ENCODE data around the gene GABRP.

Gene GABRP, protein sequence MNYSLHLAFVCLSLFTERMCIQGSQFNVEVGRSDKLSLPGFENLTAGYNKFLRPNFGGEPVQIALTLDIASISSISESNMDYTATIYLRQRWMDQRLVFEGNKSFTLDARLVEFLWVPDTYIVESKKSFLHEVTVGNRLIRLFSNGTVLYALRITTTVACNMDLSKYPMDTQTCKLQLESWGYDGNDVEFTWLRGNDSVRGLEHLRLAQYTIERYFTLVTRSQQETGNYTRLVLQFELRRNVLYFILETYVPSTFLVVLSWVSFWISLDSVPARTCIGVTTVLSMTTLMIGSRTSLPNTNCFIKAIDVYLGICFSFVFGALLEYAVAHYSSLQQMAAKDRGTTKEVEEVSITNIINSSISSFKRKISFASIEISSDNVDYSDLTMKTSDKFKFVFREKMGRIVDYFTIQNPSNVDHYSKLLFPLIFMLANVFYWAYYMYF

DNA sequence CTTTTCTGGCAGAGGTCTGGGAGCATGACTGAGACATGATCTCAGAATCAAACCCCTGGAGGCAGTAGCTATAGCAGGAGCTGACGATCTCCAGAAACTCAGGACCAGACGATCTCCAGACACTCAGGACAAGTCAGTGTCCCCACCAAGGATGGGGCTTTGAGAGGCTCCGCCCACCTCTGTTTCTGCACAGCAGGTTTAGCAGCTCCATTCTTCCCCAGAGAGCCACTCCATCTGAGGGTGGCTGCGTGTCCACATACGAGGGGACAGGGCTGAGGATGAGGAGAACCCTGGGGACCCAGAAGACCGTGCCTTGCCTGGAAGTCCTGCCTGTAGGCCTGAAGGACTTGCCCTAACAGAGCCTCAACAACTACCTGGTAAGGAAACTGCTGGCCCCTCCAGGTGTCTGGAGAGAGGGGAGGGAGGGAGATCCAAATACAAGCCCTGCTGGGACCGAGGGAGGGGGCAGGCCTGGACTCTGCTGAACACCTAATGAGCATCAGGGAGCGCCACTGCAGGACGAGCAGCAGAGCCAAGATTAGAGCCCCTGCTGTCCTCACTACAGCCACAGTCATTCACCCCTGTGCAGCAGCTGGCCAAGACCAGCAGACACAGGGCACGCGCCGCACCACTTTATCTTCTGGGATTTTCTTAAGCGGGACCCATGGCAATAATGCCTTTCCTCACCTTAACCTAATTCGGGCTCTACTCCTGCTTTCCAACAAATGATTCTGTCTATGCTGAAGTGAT is at the start of gene GABRP:
TSS of gene GABRP (plus strand) at position 228 of the 750 bp plus-strand sequence. CDS start 4,891 bp downstream, outside the sequence.
- no peak for DNase-seq (ENCODE audit: low read depth)
- no peak within 1 kb of the TSS for H3K4me3 ChIP-seq (ENCODE audit: low read depth, low read length)

DNA sequence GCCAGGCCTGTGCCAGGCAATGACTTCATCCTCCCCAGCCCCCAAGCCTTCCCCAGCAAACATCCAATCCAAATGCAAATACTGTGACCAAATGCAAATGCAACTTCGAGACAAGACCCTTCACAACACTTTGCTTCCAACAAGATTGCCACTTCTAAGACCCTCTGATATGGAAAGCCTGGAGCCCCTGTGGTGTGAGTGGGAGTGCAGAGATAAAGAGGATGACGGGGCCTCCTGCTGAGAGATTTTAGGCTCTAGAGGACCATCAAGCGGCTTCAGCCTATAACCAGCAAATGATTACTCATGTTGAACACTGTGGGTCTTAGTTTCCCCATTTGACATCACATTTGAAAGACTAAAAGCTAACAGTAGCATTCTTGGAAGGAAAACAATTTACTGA is 46.6 kb upstream of the GABRP start:
- DNase-seq (ENCODE audit: low read depth), result no peak
- H3K4me3 ChIP-seq (ENCODE audit: low read depth, low read length), result no peak overlapping the region

DNA sequence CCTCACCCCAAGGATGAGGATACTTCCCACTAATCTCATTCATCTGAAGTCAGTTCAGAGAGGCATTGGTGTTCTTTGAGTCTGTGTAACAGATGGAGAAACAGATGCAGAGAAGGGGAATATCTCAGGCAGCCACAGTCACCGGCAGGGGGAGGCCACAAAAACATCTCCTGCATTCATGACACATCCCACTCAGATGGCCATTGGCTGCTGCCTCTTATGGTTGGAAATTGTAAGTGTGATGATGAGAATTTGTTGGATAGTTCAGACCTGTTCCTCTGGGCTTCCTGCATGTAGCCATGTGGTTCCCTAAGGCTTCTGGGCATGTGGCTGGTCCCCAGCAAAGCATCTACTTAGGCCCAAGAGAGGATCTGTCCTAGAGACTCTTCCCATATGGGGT is 45.9 kb upstream of the GABRP start:
- DNase-seq (ENCODE audit: low read depth), result no peak
- no peak overlapping the region for H3K4me3 ChIP-seq (ENCODE audit: low read depth, low read length)

DNA sequence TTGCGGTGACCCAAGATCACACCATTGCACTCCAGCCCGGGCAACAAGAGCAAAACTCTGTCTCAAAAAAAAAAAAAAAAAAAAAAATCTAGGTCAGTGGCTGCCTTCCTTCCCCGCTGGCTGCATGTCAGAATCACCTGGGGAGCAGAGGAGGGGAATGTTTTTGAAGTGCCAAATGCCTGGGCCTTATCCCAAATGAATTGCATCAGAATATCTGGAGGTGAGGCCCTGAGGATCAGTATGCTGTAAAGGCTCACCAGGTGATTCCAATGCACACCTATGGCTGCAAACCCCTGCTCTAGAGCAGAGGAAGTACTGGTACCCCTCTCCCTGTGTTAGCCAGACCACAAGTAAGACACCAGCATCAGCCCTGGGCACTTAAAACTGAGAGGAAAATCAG is 44.7 kb upstream of the GABRP start:
- no peak for DNase-seq (ENCODE audit: low read depth)
- H3K4me3 ChIP-seq (ENCODE audit: low read depth, low read length), result no peak overlapping the region

DNA sequence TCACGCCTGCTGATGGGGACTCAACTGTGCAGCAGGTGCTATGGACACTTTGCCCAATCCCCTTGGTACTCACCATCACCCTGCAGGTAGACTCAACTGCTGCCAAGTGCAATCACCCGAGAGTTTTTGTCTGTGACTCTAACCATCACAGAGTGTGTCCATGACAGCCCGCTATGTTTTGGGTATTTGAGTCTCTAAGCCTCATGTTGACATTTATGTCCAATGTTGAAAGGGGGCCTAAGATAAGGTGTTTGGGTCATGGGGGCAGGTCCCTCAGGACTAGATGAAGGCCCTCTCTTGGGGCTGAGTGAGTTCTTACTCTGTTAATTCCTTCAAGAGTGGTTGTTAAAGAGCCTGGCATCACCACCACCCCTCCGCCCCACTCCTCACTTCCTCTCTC is 44.1 kb upstream of the GABRP start:
- no peak overlapping the region for H3K4me3 ChIP-seq (ENCODE audit: low read depth, low read length)
- DNase-seq (ENCODE audit: low read depth), result no peak

DNA sequence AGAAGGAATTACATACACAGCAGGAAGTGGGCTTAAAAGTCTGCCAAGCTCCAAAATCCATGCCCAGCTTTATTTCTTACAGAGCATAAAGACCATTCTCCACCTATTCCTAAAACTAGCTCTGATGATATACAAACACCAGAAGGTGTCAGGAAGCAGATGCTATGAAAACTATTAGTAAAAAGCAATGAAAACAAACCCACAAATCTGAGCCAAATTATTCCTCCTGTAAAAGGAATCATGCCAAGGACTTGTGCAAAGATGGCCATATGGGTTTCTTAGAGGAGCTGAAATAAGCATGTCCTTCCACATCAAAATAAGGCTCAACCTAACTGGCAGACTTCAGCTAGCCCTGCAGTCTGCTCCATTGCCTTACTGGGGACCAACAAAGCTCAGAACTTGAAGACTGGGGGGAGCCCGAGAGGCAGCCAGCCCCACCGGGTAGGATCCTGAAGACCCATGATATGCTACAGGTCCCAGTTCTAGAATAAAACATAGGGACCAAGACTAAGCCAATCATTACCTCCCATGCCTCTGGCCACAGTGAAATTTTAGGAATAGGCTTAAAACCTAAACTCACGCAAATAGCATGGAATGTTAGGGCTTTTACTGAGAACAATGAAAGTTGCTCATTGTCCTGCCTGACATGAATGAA is 42.8 kb upstream of the GABRP start:
- no peak for DNase-seq (ENCODE audit: low read depth)
- no peak overlapping the region for H3K4me3 ChIP-seq (ENCODE audit: low read depth, low read length)

DNA sequence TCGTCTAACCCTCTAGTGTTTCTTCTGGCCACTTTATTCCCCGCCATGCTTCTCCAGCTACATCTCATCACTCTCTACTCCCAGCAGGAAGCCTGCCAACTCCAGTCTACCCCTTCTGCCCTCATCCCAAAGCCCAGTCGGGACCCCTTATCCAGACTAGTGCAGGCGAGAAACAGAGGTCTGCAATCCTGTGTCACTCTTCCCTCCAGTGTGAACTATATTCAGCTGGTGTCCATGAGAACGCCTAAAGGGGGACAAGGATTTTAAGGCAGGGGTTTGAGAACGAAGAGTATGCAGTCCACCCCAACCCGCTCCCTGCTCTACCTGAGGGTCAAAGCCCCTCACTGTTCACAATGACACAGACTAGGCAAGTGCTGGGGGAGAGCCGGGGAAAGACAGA is 41.7 kb upstream of the GABRP start:
- no peak overlapping the region for H3K4me3 ChIP-seq (ENCODE audit: low read depth, low read length)

DNA sequence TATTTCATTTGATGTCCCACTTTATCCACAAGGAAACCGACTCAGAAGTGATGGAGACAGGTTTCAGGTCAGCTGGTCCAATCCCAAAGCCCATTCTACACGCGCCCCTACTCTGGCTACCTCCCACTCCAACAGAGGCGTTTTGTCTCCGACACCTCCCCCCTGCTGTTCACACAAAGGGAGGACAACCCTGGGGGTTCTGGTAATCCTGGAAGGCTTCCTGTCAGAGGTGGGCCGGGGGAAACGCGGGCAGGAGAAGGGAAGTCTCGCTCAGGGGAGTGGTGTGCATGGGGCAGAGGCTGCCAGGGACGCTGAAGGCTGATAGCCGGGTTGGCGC is 39.7 kb upstream of the GABRP start:
- DNase-seq (ENCODE audit: low read depth), result no peak
- H3K4me3 ChIP-seq (ENCODE audit: low read depth, low read length), result no peak overlapping the region

More for the DNA sequence above, 41.7 kb upstream of the GABRP start:
- no peak for DNase-seq (ENCODE audit: low read depth)

DNA sequence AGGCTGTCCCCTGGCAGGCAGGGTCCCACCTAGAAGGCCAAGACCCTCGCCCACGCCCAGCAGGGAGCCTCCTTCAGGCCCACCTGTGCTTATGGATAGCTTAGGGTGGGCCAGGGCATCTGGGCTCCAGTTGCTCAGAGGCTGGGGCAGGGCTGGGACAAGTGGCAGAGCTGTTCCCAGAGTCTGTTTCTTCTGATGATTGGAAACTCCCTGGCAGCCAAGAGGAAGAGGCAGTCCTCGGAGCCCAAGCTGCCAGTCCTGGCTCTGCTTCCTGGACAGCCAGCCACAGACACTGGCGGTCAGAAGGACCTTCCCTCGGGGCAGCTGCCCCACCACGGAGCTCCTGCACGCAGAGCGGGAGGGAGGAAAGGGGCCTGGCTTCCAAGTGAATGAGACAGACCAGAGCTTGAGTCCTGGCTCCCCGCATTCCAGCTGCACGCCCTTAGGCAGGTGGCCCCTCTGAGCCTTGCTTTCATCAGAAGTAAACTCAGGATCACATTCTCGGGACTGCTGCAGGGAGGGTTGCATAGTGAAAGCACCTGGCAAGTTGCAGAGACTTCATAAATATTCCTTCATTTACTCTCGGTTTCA is 37.9 kb upstream of the GABRP start:
- DNase-seq (ENCODE audit: low read depth), result no peak
- H3K4me3 ChIP-seq (ENCODE audit: low read depth, low read length), result no peak overlapping the region

DNA sequence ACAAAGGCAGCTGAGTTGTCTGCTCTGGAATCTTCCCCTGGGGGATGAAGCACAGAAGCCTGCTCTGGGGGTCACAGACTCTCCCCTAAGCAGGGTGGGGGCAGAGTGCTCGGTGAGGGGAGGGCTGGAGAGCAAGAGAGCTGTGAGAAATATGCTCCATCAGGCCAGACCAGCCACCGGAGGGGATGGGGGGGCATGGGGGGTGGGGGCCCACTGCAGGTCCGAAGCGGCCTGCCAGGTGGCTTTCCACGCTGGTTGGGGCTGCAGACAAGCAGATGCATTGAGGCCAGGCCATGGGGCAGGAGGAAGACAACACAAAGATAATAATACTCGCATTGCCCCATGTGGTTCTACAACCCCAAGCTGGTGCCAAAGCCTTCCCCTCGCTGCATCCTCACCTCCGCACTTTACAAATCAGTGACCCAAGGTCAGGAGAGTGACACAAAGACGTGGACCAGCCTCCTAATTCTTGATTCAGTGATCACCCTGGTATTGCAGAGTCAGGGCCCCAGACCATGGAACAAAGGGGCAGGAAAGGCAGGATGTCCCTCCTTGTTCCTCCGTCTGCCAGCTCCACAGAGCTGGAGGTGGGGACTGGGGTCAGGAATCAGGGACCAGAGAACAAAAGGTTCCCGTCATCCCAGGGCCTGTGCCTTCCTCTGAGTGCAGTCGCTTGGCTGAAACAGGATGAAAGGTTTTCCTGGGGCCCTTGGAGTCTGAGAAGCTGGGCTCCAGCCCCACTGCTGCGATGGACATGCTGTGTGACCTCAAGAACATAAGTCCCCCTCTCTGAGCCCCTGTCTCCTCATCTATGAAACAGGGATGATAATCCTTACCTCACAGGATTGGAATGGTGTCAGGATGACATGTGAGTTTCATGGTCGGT is 37.2 kb upstream of the GABRP start:
- no peak for DNase-seq (ENCODE audit: low read depth)
- no peak overlapping the region for H3K4me3 ChIP-seq (ENCODE audit: low read depth, low read length)

DNA sequence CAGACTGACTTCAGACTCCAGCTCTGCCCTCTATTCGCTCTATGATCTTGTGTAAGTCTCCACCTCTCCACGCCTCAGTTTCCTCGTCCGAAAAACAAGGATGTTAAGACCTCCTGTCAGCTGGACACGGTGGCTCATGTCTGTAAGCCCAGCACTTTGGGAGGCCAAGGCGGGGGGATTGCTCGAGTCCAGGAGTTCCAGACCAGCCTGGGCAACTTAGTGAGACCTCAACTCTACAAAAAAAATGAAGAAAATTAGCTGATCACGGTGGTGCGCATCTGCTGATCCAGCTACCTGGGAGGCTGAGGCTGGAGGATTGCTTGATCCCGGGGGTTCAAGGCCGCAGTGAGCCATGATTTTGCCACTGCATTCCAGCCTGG is 36.6 kb upstream of the GABRP start:
- no peak overlapping the region for H3K4me3 ChIP-seq (ENCODE audit: low read depth, low read length)
- DNase-seq (ENCODE audit: low read depth), result no peak

DNA sequence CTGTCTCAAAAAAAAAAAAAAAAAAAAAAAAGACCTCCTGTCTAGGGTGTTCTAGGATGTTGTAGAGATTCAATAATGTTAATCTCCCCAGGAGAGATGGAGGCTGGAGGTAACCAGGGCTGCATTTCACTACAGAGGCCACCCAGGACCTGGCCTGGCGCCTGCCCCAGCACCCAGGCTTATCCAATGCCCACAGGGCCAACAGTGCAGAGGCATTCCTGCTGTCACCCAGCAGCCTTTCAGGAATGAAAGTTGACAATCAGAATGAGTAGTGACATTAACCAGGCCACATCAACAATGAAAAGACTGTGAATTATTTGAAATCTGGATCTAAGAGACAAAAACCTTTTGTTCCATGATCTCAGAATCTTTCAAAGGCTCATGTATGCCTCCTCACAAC is 36.2 kb upstream of the GABRP start:
- no peak overlapping the region for H3K4me3 ChIP-seq (ENCODE audit: low read depth, low read length)
- no peak for DNase-seq (ENCODE audit: low read depth)

DNA sequence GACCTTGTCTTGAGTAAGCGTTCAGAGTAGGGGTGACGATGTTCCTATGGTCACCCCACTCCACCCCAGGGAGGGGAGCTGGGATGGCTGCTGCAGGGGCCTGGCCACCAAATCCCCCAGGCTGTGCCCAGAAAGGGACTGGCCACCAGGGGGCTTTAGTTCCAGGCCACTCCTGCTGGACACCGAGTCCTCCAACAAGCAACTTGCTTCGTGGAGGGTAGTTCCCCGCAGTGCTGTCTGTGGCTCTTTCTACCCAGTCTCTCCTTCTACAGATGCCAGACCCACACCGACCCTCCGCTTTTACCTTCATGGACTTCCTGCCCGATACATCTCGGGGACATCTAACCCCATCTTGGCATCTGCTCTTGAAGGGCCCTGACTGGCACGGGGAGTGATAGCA is 35.7 kb upstream of the GABRP start:
- H3K4me3 ChIP-seq (ENCODE audit: low read depth, low read length), result no peak overlapping the region
- no peak for DNase-seq (ENCODE audit: low read depth)

DNA sequence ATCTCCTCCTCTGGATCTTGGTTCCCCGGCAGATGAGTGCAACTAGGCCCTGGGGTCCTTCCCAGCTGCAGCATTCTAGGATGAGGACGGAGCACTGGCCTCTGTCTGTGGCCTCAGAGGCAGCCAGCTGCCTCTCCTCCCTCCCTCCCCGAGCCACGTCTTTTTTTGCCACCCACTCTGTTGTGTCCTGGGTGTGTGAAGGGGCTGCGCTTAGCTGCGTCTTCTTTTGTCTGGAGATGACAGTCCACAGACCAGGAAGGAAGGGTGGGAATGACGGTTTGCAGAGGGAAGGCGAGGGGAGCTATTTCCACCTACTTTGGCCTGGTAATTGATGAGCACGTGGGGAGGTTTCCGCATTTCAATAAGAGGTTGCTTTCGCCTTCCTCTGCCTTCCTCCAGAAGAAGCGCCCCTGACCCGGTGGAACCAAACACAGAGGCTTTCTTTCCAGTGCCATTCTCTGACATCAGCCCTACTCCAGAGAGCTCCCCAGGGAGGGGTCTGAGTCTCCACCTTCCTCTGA is 34.5 kb upstream of the GABRP start:
- H3K4me3 ChIP-seq (ENCODE audit: low read depth, low read length), result no peak overlapping the region
- no peak for DNase-seq (ENCODE audit: low read depth)

DNA sequence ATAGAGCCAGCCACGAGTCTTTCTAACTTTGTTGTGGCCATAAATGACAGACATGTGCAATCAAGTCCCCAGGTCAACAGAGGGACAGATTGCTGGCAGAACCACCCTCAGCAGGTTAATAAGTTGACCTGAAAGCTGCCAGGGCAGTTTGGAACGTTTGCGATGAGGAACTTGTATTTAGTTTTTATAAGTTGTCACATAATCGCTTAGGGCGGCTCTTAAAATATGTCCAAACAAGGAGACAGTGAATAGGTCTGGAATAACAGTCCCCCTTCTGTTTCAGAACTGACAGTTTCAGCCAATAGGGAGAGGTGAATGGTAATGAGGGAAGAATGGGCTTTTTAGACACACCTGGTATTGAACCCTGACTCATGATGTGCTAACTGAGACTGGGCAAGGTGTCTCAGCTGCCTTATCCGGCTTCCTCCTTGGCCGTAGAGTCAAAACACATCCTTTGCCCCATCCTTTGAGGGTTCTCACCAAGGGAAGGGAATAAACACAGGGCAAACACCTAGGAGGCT is 33.6 kb upstream of the GABRP start:
- no peak for DNase-seq (ENCODE audit: low read depth)
- no peak overlapping the region for H3K4me3 ChIP-seq (ENCODE audit: low read depth, low read length)

DNA sequence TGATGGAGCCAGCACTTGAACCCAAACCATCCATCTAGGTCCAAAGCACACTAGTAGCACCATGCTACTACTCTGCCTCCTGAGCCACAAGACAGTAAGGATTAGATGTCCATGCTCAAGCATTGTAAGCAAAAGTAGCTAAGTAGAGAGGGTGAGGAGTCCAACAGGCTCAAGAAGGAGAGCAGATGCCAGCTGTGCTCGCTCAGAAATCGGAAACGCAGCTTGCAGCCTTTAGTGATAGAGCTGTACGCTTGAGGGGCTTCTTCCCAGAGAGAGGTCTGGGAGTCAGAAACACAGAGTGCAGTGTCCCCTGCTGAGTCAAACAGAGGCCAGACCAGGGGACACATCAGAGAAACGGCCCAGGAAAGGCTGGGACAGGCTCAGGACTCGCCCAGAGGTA is 32.7 kb upstream of the GABRP start:
- no peak overlapping the region for H3K4me3 ChIP-seq (ENCODE audit: low read depth, low read length)
- DNase-seq (ENCODE audit: low read depth), result no peak

DNA sequence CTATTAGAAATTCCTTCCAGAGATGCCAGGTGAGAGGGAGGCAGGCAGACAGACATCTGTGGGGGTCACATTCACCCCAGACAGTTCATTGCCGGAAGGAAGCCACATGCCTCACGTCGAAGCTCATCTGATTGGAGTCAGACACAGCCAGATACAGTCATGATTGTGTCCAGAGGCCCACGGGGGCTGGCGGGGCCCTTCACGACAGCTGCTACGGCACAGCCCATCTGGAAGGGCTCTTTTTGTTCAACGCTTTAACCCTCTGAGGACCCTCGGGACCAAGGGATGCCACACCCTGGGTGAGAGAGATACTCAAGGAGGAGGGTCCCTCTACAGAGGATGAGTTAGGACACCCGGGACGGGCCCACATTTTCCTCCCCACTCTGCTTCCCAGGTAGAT is 31.9 kb upstream of the GABRP start:
- H3K4me3 ChIP-seq (ENCODE audit: low read depth, low read length), result no peak overlapping the region
- no peak for DNase-seq (ENCODE audit: low read depth)

DNA sequence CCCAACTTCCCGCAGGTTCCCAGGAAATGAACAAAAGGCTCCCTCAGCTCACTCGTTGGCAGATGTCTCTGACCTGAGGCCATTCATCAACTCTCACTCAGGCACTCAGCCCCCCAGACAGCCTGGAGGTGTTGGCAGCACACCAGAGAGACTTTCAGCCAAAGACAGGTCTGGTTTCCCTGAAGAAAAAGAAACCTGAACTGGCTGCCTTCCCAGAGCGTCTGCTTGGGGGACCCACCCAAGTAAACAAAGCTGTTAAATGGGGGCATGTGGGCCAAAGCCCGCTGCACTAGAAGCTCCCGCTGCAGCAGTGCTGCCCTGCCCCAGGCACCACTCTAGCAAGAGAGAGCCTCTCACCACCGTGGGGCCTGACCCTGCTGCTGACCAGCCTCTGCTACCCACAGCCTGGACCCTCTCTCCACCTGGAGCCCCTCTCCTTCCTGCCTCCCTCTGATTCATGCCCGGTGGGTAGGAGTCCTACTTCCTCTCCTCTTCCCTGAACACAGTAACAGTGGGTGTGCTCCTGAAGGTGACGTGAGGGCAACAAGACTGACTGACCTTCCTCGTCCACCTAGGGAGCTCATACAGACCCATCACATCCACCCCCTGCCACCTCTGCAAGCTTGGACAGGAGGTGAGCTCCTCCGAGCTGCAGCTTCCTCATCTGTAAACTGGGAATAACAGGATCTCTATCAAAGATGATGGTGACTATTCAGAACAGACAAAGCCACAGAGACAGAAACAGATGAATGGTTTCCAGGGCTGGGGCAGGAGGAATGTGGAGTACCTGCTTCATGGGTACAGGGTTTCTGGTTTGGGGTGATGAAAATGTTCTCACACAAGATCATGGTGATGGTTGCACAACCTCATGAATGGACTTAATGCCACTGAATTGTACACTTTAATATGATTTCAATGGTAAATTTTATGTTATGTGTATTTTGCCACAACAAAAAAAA is 31.0 kb upstream of the GABRP start:
- no peak overlapping the region for H3K4me3 ChIP-seq (ENCODE audit: low read depth, low read length)
- no peak for DNase-seq (ENCODE audit: low read depth)

All from skeletal muscle cell (primary cell).